Erythroblast (primary cell): ENCODE measurements around the gene DNASE1L3.

Experiments
- DNase-seq, 2 experiments: peaks; one replicate each; lab custom pipeline; 2025; lab: John Stamatoyannopoulos, UW
- GATA1 ChIP-seq: IDR thresholded peaks from 2 replicates; pipeline ENCODE4 v1.6.1; 2011; ENCODE audit warnings: low read depth, mild to moderate bottlenecking, control low read depth, low read length, moderate library complexity
- POLR2A ChIP-seq: IDR thresholded peaks from 2 replicates; pipeline ENCODE4 v1.6.1; 2011; ENCODE audit warnings: mild to moderate bottlenecking, low read length

DNASE1L3 gene

GRCh38 chr3:58160399-58160798, 50.4 kb downstream of the DNASE1L3 start:
- TF ChIP-seq GATA1 (no peak), POLR2A (no peak)
- DNase-seq: no peak

DNA sequence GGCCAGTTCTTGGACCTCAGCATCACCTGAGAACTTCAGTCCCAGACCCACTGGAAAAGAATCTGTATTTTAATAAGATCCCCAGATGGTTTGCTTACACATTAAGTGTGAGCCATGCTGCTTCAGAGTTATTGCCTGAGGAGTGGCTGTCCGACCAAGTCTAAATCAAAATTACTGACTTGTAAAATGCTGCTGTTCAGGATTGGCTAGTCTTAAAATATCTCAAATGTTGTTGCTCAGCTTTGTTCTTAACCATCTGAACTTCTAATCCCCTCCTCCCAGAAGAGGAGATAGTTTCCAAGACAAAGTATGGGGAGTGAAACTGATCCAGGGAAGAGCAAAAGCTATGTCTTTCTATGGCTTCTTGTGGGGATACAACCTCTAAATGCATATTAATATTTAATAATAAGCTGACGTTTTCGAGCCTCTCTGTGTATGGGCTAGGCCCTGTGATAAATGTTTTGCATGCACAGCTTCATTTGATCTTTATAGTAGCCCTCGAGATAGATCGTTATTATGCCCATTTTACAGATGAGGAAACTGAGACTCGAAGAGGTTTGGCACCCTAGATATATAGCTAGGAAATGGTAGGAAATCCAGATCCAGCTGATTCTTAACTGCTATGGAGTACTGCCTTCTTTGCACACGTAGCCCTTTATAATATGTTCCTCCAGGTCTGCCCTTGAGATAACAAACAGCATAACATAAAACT, 52.2 kb downstream of the DNASE1L3 start:
- no peak for DNase-seq
- no peak for TF ChIP-seq POLR2A

DNA sequence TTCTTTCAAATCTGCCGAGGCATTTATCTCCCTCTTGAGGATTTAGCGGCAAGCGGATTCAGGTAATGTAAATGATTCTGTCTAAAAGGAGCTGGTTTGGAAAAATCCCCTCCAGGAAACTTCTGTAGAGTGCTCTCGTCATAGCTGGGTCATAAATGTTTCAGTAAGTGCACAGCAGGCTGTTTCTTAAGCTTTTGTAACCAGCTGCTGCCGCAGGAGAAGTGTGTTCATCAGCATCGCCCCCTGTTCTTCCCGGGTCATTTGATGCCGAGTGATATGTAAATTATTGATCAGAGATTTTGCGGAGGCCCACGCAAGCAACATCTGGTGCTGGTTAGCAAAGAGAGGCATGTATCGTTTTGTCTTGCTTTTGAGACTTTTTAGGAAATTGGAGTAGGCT, 53.1 kb downstream of the DNASE1L3 start:
- TF ChIP-seq GATA1 (no peak), POLR2A (no peak)
- DNase-seq: no peak

- DNase-seq: no peak
- TF ChIP-seq GATA1: no peak
- TF ChIP-seq POLR2A: no peak
Measured at GRCh38 chr3:58155838-58156237, 54.9 kb downstream of the DNASE1L3 start.

- TF ChIP-seq POLR2A (no peak), GATA1 (no peak)
Measured at GRCh38 chr3:58154626-58155449, 55.9 kb downstream of the DNASE1L3 start.

DNA sequence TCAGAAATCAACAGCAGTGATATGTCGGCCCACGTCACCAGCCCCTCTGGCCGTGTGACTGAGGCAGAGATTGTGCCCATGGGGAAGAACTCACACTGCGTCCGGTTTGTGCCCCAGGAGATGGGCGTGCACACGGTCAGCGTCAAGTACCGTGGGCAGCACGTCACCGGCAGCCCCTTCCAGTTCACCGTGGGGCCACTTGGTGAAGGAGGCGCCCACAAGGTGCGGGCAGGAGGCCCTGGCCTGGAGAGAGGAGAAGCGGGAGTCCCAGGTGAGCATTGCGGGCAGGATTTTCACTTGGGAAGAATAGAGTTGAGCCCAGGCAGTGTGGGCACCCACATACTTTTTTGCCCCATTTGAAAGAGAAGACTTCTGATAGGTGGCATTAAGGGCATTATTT, 57.4 kb downstream of the DNASE1L3 start:
- no peak for DNase-seq

More at GRCh38 chr3:58154626-58155449, 55.9 kb downstream of the DNASE1L3 start:
- no peak for DNase-seq

DNA sequence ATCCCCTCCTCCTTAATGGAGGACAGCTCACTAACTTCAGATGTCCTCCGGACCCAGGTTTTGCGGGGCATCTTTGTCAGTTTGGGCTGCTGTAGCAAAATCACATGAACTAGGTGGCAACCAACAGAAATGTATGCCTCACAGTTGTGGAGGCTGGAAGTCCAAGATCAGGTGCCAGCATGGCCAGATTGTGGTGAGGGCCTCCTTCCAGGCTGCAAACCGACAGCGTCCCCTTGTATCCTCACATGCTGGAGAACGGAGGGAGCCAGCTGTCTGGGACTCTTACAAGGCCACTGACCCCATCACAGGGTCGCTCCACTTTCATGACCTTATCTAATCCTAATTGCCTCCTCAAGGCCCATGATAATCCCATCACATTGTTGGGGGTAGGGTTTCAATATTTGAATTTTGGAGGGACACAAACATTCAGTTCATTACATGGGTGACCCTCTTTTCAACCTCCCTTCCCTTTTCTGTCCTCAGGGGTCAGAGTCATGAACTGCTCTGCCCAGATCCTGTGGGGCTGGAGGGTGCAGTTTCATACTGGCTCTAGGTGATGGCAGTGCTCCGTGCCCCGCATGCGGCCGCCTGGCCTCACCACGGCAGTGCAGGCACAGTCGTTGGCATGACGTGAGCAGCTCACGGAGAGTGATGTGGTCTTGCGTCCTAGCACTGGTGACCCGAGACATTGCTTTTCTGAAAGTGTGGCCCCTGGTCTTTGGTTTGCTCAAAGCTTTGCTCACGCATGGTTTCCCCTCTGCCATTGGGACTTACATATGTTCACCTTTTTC, 58.4 kb downstream of the DNASE1L3 start:
- TF ChIP-seq GATA1 (no peak), POLR2A (no peak)
- DNase-seq: no peak

More for the DNA sequence above, 57.4 kb downstream of the DNASE1L3 start:
- TF ChIP-seq POLR2A: no peak
- no peak for TF ChIP-seq GATA1

DNA sequence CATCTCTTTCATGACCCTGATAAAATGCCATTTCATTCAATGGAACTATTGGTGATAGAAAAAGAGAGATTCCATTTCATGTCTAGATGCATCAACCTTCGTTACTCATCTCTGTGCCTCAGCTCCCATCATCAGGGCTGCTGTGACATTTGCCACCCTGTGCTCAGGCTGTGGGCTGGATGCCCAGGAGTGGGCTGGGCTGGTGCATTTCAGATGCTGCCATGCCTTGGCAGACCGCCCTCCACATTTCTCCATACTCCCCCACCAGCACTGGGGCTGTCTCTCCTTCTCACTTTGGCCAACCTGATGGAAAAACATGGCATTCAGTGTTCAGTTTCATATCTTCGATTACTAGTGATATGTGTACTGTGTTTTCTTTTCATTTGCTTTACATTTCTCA, 59.1 kb downstream of the DNASE1L3 start:
- DNase-seq: no peak
- no peak for TF ChIP-seq POLR2A
- TF ChIP-seq GATA1: no peak

DNA sequence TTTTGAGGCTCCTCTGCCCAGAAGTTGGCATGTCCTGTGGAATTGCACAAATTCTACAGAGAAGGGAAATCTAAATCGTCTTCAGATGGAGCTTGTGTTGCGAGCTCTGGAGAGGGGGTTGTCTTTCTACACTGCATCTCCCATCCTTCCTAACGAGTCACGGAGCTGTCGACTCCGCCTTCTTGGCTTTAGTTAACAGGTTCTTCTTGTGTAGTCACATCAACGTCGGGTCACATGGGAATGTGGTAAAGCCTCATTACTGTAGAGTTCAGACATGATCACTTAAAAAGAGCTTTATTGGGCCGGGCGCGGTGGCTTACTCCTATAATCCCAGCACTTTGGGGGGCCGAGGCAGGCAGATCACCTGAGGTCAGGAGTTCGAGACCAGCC, 60.0 kb downstream of the DNASE1L3 start:
- DNase-seq: no peak
- no peak for TF ChIP-seq GATA1

DNA sequence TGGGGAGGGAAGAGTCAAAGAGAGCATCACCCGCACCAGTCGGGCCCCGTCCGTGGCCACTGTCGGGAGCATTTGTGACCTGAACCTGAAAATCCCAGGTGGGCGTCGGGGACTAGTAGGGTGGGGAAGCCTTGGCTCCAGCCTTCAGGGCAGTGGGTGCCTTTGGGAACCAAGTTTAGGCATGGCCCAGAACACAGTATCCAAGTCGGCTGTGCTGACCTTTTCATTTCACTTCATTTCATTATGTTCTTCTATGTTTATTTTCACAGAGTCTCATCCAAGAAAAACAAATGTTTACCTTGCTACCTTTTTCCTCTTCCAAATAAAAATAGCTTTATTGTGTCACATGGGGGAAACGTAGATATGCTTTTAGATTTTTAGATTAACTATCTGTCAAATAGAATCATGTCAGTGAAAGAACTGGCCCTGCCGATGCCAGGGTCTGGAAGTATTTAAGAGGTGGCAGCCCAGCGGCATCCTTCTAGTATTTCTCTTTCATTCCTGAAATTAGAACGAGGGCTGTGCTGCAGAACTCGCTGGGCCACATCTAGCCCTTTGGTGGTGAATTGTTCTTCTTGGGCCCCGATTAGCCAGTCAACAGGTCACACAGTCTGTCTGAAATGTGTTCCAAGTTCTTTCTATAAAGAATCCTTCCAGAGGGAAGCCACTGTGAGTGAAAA, 60.5 kb downstream of the DNASE1L3 start:
- TF ChIP-seq POLR2A (no peak), GATA1 (no peak)
- DNase-seq: no peak

DNA sequence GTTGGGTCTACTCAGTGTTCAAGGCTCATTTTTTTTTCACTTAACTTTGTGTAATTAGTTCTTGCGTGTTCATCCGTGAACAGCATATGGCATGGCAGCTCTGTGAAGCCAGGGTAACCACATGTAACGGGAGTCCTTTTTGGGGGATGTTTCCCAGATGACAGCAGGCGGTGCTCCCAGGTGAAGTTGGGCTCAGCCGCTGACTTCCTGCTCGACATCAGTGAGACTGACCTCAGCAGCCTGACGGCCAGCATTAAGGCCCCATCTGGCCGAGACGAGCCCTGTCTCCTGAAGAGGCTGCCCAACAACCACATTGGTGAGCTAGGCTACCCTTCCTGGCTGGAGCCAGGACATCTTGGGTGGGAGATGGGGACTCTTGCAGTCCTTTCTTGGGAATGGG, 62.7 kb downstream of the DNASE1L3 start:
- TF ChIP-seq POLR2A (no peak), GATA1 (no peak)
- DNase-seq: no peak

DNA sequence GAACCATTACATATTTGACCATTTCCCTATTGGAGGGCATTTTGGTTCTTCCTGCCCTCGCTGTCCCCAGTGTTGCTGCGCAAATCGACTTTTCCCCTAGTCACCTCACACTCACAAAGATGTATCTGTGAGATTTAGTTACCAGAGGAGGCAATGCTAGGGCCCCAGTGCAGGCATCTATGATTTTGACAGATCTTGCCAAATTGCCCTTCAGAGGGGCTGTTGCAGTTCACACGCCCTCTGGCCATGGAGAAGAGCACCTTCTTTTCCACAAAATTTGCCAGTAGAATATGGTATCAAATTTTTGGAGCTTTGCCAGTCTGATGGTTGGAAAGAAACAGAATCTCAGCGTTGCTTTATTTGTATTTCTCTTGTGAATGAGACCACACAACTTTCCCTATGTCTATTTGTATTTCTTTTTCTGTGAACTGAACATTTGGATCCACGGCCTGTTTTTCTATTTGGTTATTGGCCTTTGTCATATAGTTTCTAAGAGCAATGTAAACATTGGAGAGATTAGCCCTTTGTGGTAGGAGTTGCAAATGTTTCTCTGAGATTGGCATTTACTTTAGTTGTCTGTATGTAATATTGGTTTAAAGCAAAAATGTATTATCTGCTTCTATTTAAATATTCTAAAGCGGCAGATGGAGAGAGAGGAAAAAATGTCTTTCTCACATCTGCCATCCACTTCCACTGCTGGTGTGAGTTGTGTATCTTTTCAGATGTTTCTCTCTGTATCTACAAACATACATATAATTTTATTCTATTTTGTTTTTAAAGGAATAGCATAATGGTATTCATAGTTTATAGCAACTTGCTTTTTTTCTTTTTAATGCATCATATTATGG, 66.1 kb downstream of the DNASE1L3 start:
- DNase-seq: no peak

DNA sequence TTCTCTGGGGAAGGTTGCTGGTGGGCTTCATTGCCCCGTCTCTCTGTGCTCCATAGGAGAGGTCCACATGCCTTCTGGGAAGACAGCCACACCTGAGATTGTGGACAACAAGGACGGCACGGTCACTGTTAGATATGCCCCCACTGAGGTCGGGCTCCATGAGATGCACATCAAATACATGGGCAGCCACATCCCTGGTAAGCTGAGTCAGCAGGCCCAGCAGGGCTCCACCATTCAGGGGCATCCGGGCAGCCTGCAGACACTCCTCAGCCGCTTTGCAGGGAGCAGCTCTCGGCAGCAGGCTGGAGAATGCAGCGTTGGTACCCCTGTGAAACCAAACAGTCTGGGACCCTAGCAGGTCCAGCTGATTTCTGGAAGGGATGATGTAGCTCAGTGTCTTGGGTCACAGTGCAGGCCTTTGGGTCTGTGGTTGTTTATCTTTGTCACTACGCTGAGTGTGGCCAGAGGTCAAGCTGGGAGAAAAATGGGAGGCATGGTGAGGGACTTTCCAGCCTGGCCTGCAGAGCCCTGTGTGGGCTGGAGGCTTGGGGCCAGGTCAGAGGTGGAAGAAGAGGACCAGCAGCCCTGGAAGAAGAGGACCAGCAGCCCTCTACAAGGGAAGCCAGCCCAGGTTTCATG, 67.2 kb downstream of the DNASE1L3 start:
- DNase-seq: no peak
- no peak for TF ChIP-seq GATA1

More for the DNA sequence above, 66.1 kb downstream of the DNASE1L3 start:
- TF ChIP-seq POLR2A (no peak), GATA1 (no peak)
